Astrocyte of the spinal cord (primary cell): Measurements from ENCODE around the gene CACNA1C.

Experiments used
- DNase-seq: peaks from one replicate; pipeline ENCODE4 v3.0.0; 2011; ENCODE audit warnings: low read depth, low spot score
- H3K4me3 ChIP-seq: 2 replicates; pipeline ENCODE4 v1.5.1; 2011; ENCODE audit warnings: low read depth, mild to moderate bottlenecking, low read length, moderate library complexity
- CTCF ChIP-seq: IDR thresholded peaks from 2 replicates; pipeline ENCODE4 v1.5.1; 2012; ENCODE audit warnings: low read depth, mild to moderate bottlenecking, low read length, inconsistent platforms
- in situ Hi-C: cut with HindIII; loops from 2 replicates; pipeline ENCODE4 v1.10.0; 2017; ENCODE audit warnings: low sequenced_read_pairs

The CACNA1C gene

GRCh38 chr12:2606186-2606910 lies 553.6 kb downstream of the CACNA1C start:
- in situ Hi-C loops: no loop called here
- no peak for DNase-seq
- no peak for TF ChIP-seq CTCF
- no peak overlapping the region for H3K4me3 ChIP-seq

- H3K4me3 ChIP-seq: no peak overlapping the region
- DNase-seq: no peak
- in situ Hi-C loops: no loop called here
- TF ChIP-seq CTCF: no peak
These were observed 555.3 kb downstream of the CACNA1C start for GRCh38 chr12:2607881-2608607.

- no peak for DNase-seq
- H3K4me3 ChIP-seq: no peak overlapping the region
- TF ChIP-seq CTCF: no peak
- in situ Hi-C loops: no loop called here
These were observed 555.8 kb downstream of the CACNA1C start for GRCh38 chr12:2608608-2608945.

GRCh38 chr12:2609020-2609419 lies 556.2 kb downstream of the CACNA1C start:
- in situ Hi-C loops: no loop called here
- no peak for TF ChIP-seq CTCF
- H3K4me3 ChIP-seq: no peak overlapping the region
- DNase-seq: no peak

- no peak for TF ChIP-seq CTCF
- DNase-seq: no peak
- in situ Hi-C loops: no loop called here
- no peak overlapping the region for H3K4me3 ChIP-seq
These were observed 557.6 kb downstream of the CACNA1C start for GRCh38 chr12:2610358-2610757.

DNA sequence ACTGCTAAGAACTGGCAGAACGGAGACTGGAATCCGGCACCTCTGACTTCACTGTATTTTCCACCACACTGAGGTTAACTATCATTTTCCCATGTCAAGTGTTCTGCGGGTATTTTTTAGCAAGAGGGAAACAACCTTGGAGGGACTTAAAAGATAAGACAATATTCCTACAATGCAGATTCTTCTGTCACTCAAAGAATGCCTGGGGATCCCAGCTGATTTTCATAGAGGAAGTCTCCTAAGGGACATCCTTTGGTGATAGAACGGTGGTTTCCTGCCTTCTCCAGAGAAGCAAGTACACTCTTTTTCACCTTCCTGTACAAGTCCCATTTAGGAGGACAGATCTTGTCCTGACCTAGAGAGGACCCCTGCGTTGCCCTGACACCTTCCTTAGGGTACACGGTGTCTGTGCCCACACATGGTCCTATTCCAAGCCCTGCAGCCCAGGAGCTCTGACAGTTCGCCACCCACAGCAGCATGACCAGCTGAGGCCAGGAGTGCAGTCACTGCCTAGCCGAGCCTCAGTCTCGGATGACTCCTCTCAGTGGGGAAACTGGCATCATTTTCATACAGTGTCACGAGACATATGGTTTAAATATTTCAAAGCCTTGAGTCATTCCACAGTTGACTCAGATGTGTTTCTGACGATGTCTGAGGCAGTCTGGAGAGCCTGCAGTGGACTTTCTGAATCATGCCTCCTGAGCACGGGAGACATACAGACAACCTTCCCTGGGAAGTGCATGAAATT lies 560.7 kb downstream of the CACNA1C start:
- in situ Hi-C loops: no loop called here
- H3K4me3 ChIP-seq: no peak overlapping the region
- no peak for TF ChIP-seq CTCF
- DNase-seq: peak; percentile 97
